Measurements from ENCODE around the gene SRD5A1.

Gene SRD5A1

GRCh38 chr5:6587171-6587570 lies 46.1 kb upstream of the SRD5A1 start:
- in situ Hi-C loops (cut with MboI; ENCODE audit: low pct_unique_long_range_greater_than_20kb, low sequenced_read_pairs, unreplicated experiment): loop anchor here (25.0 kb wide), 1 partner anchor 700 kb away; no protein-coding TSS in a partner anchor
- TF ChIP-seq CTCF (IDR thresholded peaks at IDR 0.05; ENCODE audit: extremely low read depth, insufficient read depth, missing control alignments): no peak
- DNase-seq (ENCODE audit: low spot score): no peak

- TF ChIP-seq CTCF (IDR thresholded peaks at IDR 0.05; ENCODE audit: extremely low read depth, insufficient read depth, missing control alignments): no peak
- in situ Hi-C loops (cut with MboI; ENCODE audit: low pct_unique_long_range_greater_than_20kb, low sequenced_read_pairs, unreplicated experiment): loop anchor here (25.0 kb wide), 1 partner anchor 703 kb away; no protein-coding TSS in a partner anchor
Observed at GRCh38 chr5:6590581-6590980, 42.7 kb upstream of the SRD5A1 start.

GRCh38 chr5:6591671-6592288 lies 41.5 kb upstream of the SRD5A1 start:
- in situ Hi-C loops (cut with MboI; ENCODE audit: low pct_unique_long_range_greater_than_20kb, low sequenced_read_pairs, unreplicated experiment): loop anchor here (25.0 kb wide), 1 partner anchor 704 kb away; no protein-coding TSS in a partner anchor
- no peak for TF ChIP-seq CTCF (IDR thresholded peaks at IDR 0.05; ENCODE audit: extremely low read depth, insufficient read depth, missing control alignments)
- no peak for DNase-seq (ENCODE audit: low spot score)

More at GRCh38 chr5:6590581-6590980, 42.7 kb upstream of the SRD5A1 start:
- DNase-seq (ENCODE audit: low spot score): no peak

GRCh38 chr5:6592601-6593000 lies 40.6 kb upstream of the SRD5A1 start:
- no peak for DNase-seq (ENCODE audit: low spot score)
- TF ChIP-seq CTCF (IDR thresholded peaks at IDR 0.05; ENCODE audit: extremely low read depth, insufficient read depth, missing control alignments): no peak
- in situ Hi-C loops (cut with MboI; ENCODE audit: low pct_unique_long_range_greater_than_20kb, low sequenced_read_pairs, unreplicated experiment): loop anchor here (25.0 kb wide), 1 partner anchor 705 kb away; no protein-coding TSS in a partner anchor

- in situ Hi-C loops (cut with MboI; ENCODE audit: low pct_unique_long_range_greater_than_20kb, low sequenced_read_pairs, unreplicated experiment): loop anchor here (25.0 kb wide), 1 partner anchor 706 kb away; no protein-coding TSS in a partner anchor
- no peak for DNase-seq (ENCODE audit: low spot score)
- no peak for TF ChIP-seq CTCF (IDR thresholded peaks at IDR 0.05; ENCODE audit: extremely low read depth, insufficient read depth, missing control alignments)
Observed at GRCh38 chr5:6593148-6594016, 39.9 kb upstream of the SRD5A1 start.

GRCh38 chr5:6594066-6594465 lies 39.2 kb upstream of the SRD5A1 start:
- no peak for TF ChIP-seq CTCF (IDR thresholded peaks at IDR 0.05; ENCODE audit: extremely low read depth, insufficient read depth, missing control alignments)
- DNase-seq (ENCODE audit: low spot score): no peak
- in situ Hi-C loops (cut with MboI; ENCODE audit: low pct_unique_long_range_greater_than_20kb, low sequenced_read_pairs, unreplicated experiment): loop anchor here (25.0 kb wide), 1 partner anchor 707 kb away; no protein-coding TSS in a partner anchor

All from GM13977 (cell line).